ENCODE measurements around the gene NKG7.

NKG7 gene

DNA sequence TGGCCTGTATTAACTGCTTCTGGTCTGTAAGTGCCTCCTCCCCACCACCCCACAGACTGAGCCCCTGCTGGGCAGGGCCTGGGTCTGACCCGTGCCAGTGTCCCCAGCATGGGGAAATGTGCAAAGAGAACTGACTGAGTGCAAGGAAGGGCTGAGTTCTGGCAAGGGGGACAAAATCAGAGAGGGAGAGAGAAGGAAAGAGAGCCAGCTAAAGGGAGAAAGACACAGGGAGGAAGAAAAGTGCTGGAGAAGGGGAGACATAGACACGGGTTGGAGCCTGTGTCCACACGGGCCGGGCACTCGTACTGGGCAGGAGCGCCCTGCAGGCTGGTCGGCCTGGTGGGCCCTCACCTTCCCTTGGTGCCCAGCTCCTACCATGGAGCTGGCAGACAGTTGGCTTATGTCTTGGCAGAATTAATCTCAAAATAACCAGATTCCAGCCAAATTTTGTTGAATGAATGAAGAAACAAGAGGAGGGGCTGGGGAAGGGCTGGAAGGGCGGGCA lies 1.2 kb downstream of the NKG7 start:
- no peak overlapping the region for H2AFZ ChIP-seq (ENCODE audit: low read depth, low read length)
- peaks cover 66% of the 10 kb centered on the region for H3K4me1 ChIP-seq (ENCODE audit: insufficient read depth, low read length)
- H3K9me3 ChIP-seq (ENCODE audit: insufficient read depth, low read length, severe bottlenecking): no peaks in the 10 kb centered on the region
- no peak for DNase-seq
- no peaks in the 10 kb centered on the region for H4K20me1 ChIP-seq (ENCODE audit: insufficient read depth, low read length)
- peak overlapping the region; percentile 83 for H3K4me2 ChIP-seq (ENCODE audit: insufficient read depth, low read length)
- no peaks in the 10 kb centered on the region for H3K36me3 ChIP-seq (ENCODE audit: insufficient read depth, low read length)
- no peak for TF ChIP-seq EZH2 (IDR thresholded peaks at IDR 0.05; ENCODE audit: borderline replicate concordance, low read depth, low read length, severe bottlenecking)
- TF ChIP-seq, protein P1, sequence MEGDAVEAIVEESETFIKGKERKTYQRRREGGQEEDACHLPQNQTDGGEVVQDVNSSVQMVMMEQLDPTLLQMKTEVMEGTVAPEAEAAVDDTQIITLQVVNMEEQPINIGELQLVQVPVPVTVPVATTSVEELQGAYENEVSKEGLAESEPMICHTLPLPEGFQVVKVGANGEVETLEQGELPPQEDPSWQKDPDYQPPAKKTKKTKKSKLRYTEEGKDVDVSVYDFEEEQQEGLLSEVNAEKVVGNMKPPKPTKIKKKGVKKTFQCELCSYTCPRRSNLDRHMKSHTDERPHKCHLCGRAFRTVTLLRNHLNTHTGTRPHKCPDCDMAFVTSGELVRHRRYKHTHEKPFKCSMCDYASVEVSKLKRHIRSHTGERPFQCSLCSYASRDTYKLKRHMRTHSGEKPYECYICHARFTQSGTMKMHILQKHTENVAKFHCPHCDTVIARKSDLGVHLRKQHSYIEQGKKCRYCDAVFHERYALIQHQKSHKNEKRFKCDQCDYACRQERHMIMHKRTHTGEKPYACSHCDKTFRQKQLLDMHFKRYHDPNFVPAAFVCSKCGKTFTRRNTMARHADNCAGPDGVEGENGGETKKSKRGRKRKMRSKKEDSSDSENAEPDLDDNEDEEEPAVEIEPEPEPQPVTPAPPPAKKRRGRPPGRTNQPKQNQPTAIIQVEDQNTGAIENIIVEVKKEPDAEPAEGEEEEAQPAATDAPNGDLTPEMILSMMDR (IDR thresholded peaks at IDR 0.05; ENCODE audit: borderline replicate concordance, extremely low read depth, low read length, poor library complexity, severe bottlenecking): no peak
- ATAC-seq (ENCODE audit: insufficient read depth, low read depth): no peak
- peak overlapping the region in 1 of 2 experiments; percentile 57; a peak in 2 of 4 replicates for H3K4me3 ChIP-seq (ENCODE audit: low read depth in 1 of 2, low read length in 2 of 2)
- H3K27ac ChIP-seq (ENCODE audit: low read length): peak overlapping the region; percentile 89
- peaks cover 14% of the 10 kb centered on the region for H3K79me2 ChIP-seq (ENCODE audit: insufficient read depth, low read length)
- H3K9ac ChIP-seq (ENCODE audit: low read depth, low read length): peak overlapping the region; percentile 69; the same call in 1 of the 2 replicates
- H3K27me3 ChIP-seq (ENCODE audit: insufficient read depth, low read length, poor library complexity): no peaks in the 10 kb centered on the region

DNA sequence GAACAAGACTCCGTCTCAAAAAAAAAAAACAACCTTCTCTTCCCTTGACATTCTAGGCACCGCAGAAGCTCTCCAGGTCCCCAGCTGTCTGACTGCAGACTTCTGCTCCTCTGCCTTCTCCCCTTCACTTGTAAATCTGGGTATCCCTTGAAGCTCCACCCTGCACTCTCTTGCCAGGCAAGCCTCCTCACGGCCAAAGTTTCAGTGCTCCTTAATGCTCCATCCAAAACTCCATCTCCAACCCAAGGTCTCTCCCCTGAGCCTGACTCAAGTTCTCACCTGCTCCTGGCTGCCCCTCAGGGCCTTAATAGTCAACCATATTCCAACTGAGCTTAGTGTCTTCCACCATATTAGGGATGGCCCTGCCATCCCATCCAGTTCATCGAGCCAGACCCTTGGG lies 2.2 kb downstream of the NKG7 start:
- Histone ChIP-seq H3K9ac (ENCODE audit: low read depth, low read length) (no peak overlapping the region), H3K27me3 (ENCODE audit: insufficient read depth, low read length, poor library complexity) (no peaks in the 10 kb centered on the region), H3K4me3 (ENCODE audit: low read depth in 1 of 2, low read length in 2 of 2) (no peak overlapping the region), H3K4me2 (ENCODE audit: insufficient read depth, low read length) (no peak overlapping the region), H3K4me1 (ENCODE audit: insufficient read depth, low read length) (peaks cover 61% of the 10 kb centered on the region), H3K9me3 (ENCODE audit: insufficient read depth, low read length, severe bottlenecking) (no peaks in the 10 kb centered on the region), H3K27ac (ENCODE audit: low read length) (no peak overlapping the region), H4K20me1 (ENCODE audit: insufficient read depth, low read length) (no peaks in the 10 kb centered on the region), H2AFZ (ENCODE audit: low read depth, low read length) (no peak overlapping the region), H3K36me3 (ENCODE audit: insufficient read depth, low read length) (no peaks in the 10 kb centered on the region; the same call in 1 of the 2 replicates), H3K79me2 (ENCODE audit: insufficient read depth, low read length) (peaks cover 23% of the 10 kb centered on the region)
- no peak for DNase-seq
- no peak for ATAC-seq (ENCODE audit: insufficient read depth, low read depth)
- TF ChIP-seq, protein P1 (IDR thresholded peaks at IDR 0.05; ENCODE audit: borderline replicate concordance, extremely low read depth, low read length, poor library complexity, severe bottlenecking): no peak
- no peak for TF ChIP-seq EZH2 (IDR thresholded peaks at IDR 0.05; ENCODE audit: borderline replicate concordance, low read depth, low read length, severe bottlenecking)

DNA sequence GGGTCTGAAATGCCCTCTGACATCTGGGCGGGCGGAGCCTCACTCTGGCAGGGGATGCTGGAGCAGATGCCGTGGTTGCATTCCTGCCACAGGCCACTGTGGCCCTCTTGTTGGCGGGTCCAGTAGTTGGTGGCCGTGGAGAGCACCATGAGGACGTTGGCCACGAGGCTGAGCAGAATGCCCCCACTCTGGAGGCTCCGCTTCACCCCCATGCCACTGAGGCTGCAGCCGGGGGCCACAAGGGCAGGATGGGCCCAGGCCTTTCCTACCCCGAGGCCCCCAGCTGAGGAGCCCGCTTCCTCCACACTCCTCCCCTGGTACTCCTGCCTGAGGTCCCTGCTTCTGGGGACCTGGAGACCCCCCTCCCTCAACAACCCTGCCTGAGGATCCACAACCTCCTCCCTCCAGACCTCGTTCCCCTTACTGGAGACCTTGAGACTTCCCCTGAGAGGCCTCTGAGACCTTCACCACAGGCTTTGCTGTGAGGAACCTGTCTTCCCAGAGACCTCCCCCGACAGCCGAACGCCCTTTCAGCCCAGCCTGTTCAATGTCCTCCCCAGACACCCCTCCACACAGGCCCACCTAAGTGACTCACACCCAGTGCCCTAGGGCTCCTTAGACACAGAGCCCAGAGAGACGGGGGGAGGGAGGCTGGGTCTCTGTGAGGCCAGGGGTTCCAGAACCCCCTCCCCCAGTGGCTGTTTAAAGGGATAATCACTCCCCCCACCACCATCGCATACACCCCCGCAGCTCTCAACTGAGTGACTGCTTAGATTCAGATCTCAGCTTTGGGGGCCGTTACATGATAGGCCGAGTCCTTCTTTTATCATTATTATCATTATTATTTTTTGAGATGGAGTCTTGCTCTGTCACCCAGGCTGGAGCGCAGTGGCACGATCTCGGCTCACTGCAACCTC lies 3.8 kb downstream of the NKG7 start, which contains the start of gene CLDND2:
CLDND2 (minus strand) TSS at position 638 of the 917 bp plus-strand sequence; CDS start at position 212, 426 bp downstream.
- H3K4me3 ChIP-seq (ENCODE audit: low read depth in 1 of 2, low read length in 2 of 2): peak within 1 kb of the TSS; percentile 42 to 88
- H3K9me3 ChIP-seq (ENCODE audit: insufficient read depth, low read length, severe bottlenecking): no peaks in the 10 kb centered on the region
- DNase-seq (no peak), ATAC-seq (ENCODE audit: insufficient read depth, low read depth) (no peak)
- H3K27me3 ChIP-seq (ENCODE audit: insufficient read depth, low read length, poor library complexity): no peaks in the 10 kb centered on the region
- TF ChIP-seq, protein P1 (IDR thresholded peaks at IDR 0.05; ENCODE audit: borderline replicate concordance, extremely low read depth, low read length, poor library complexity, severe bottlenecking): no peak
- TF ChIP-seq EZH2 (IDR thresholded peaks at IDR 0.05; ENCODE audit: borderline replicate concordance, low read depth, low read length, severe bottlenecking): no peak
- H3K4me2 ChIP-seq (ENCODE audit: insufficient read depth, low read length): peak within 1 kb of the TSS; percentile 88
- peaks cover 10% of the 10 kb centered on the region for H4K20me1 ChIP-seq (ENCODE audit: insufficient read depth, low read length)
- no peaks in the 10 kb centered on the region; the same call in 1 of the 2 replicates for H3K36me3 ChIP-seq (ENCODE audit: insufficient read depth, low read length)
- peak within 1 kb of the TSS; percentile 83 for H3K9ac ChIP-seq (ENCODE audit: low read depth, low read length)
- H2AFZ ChIP-seq (ENCODE audit: low read depth, low read length): peak within 1 kb of the TSS; percentile 78
- peak within 1 kb of the TSS; percentile 81 for H3K27ac ChIP-seq (ENCODE audit: low read length)
- peaks cover 70% of the 10 kb centered on the region for H3K4me1 ChIP-seq (ENCODE audit: insufficient read depth, low read length)
- peaks cover 37% of the 10 kb centered on the region for H3K79me2 ChIP-seq (ENCODE audit: insufficient read depth, low read length)

All from DND-41 (cell line).